ENCODE results near the gene ERP44.

The ERP44 gene

GRCh38 chr9:100091650-100092049, 7.2 kb downstream of the ERP44 start:
- TF ChIP-seq CTCF (IDR thresholded peaks at IDR 0.05; ENCODE audit: low read depth, low read length, missing control alignments), result no peak
- DNase-seq (ENCODE audit: low read depth), result no peak
- H3K4me3 ChIP-seq (ENCODE audit: low read depth, low read length), result no peak overlapping the region
- in situ Hi-C loops (cut with HindIII; ENCODE audit: low sequenced_read_pairs), result no loop called here

- no peak for TF ChIP-seq CTCF (IDR thresholded peaks at IDR 0.05; ENCODE audit: low read depth, low read length, missing control alignments)
- in situ Hi-C loops (cut with HindIII; ENCODE audit: low sequenced_read_pairs), result no loop called here
- no peak overlapping the region for H3K4me3 ChIP-seq (ENCODE audit: low read depth, low read length)
- no peak for DNase-seq (ENCODE audit: low read depth)
These were observed 7.9 kb downstream of the ERP44 start for GRCh38 chr9:100090880-100091279.

- no peak for TF ChIP-seq CTCF (IDR thresholded peaks at IDR 0.05; ENCODE audit: low read depth, low read length, missing control alignments)
- no peak for DNase-seq (ENCODE audit: low read depth)
- no peak overlapping the region for H3K4me3 ChIP-seq (ENCODE audit: low read depth, low read length)
- in situ Hi-C loops (cut with HindIII; ENCODE audit: low sequenced_read_pairs), result no loop called here
These were observed 10.6 kb downstream of the ERP44 start for GRCh38 chr9:100088202-100088601.

- H3K4me3 ChIP-seq (ENCODE audit: low read depth, low read length), result no peak overlapping the region
- DNase-seq (ENCODE audit: low read depth), result peak; percentile 51
- in situ Hi-C loops (cut with HindIII; ENCODE audit: low sequenced_read_pairs), result no loop called here
- TF ChIP-seq CTCF (IDR thresholded peaks at IDR 0.05; ENCODE audit: low read depth, low read length, missing control alignments), result no peak
These were observed 11.6 kb downstream of the ERP44 start for GRCh38 chr9:100087218-100087617.

GRCh38 chr9:100086097-100086635, 12.6 kb downstream of the ERP44 start:
- no peak for TF ChIP-seq CTCF (IDR thresholded peaks at IDR 0.05; ENCODE audit: low read depth, low read length, missing control alignments)
- H3K4me3 ChIP-seq (ENCODE audit: low read depth, low read length), result no peak overlapping the region
- no peak for DNase-seq (ENCODE audit: low read depth)
- in situ Hi-C loops (cut with HindIII; ENCODE audit: low sequenced_read_pairs), result no loop called here

- TF ChIP-seq CTCF (IDR thresholded peaks at IDR 0.05; ENCODE audit: low read depth, low read length, missing control alignments), result no peak
- H3K4me3 ChIP-seq (ENCODE audit: low read depth, low read length), result no peak overlapping the region
- in situ Hi-C loops (cut with HindIII; ENCODE audit: low sequenced_read_pairs), result no loop called here
- DNase-seq (ENCODE audit: low read depth), result no peak
These were observed 14.1 kb downstream of the ERP44 start for GRCh38 chr9:100084734-100085133.

- in situ Hi-C loops (cut with HindIII; ENCODE audit: low sequenced_read_pairs), result no loop called here
- H3K4me3 ChIP-seq (ENCODE audit: low read depth, low read length), result no peak overlapping the region
- no peak for TF ChIP-seq CTCF (IDR thresholded peaks at IDR 0.05; ENCODE audit: low read depth, low read length, missing control alignments)
- no peak for DNase-seq (ENCODE audit: low read depth)
These were observed 14.7 kb downstream of the ERP44 start for GRCh38 chr9:100084128-100084453.
